Osteoblast (primary cell): Measurements from ENCODE around the gene PDE11A. TPM values are rescaled to one million over a fixed set of nuclear protein-coding genes. Genes with fewer than 3 reads are reported as not detected.
A peak's percentile ranks its signal among the peaks of the same experiment; 100 is the strongest.

ENCODE experiments used
- DNase-seq: peaks from one replicate; pipeline ENCODE4 v3.0.0; 2011; ENCODE audit warnings: low spot score, mixed read lengths; ENCODE audit not compliant: insufficient read length; ENCODE audit errors: missing footprints
- H2AFZ ChIP-seq: 2 replicates; pipeline ENCODE4 v1.6.0; 2011; ENCODE audit warnings: mild to moderate bottlenecking, low read length
- H3K27ac ChIP-seq: 2 replicates; pipeline ENCODE4 v1.5.1; 2011; ENCODE audit warnings: mild to moderate bottlenecking, low read depth, low read length, moderate library complexity
- H3K27me3 ChIP-seq: 2 replicates; pipeline ENCODE4 v1.6.0; 2012; ENCODE audit warnings: mild to moderate bottlenecking, control low read depth, inconsistent platforms, low read length, moderate library complexity; ENCODE audit not compliant: insufficient read depth
- H3K36me3 ChIP-seq: 2 replicates; pipeline ENCODE4 v1.5.1; 2011; ENCODE audit warnings: mild to moderate bottlenecking, low read length, control low read depth, moderate library complexity; ENCODE audit not compliant: insufficient read depth
- H3K4me1 ChIP-seq: 2 replicates; pipeline ENCODE4 v1.5.1; 2011; ENCODE audit warnings: mild to moderate bottlenecking, low read length, control low read depth, moderate library complexity; ENCODE audit not compliant: insufficient read depth
- H3K4me2 ChIP-seq: 2 replicates; pipeline ENCODE4 v1.6.0; 2011; ENCODE audit warnings: mild to moderate bottlenecking, low read length; ENCODE audit not compliant: insufficient read depth
- H3K4me3 ChIP-seq: fragments of 200-600 bp; sonication (generic); 3 replicates; pipeline ENCODE4 v1.5.1; 2012; ENCODE audit warnings: mild to moderate bottlenecking, low read length, inconsistent platforms; ENCODE audit not compliant: insufficient read depth
- H3K79me2 ChIP-seq: 2 replicates; pipeline ENCODE4 v1.6.0; 2012; ENCODE audit warnings: mild to moderate bottlenecking, low read length, control low read depth, inconsistent platforms; ENCODE audit not compliant: insufficient read depth
- H3K9me3 ChIP-seq: 2 replicates; pipeline ENCODE4 v1.5.1; 2011; ENCODE audit warnings: low read depth, low read length, control low read depth
- H4K20me1 ChIP-seq: 2 replicates; pipeline ENCODE4 v1.6.0; 2012; ENCODE audit warnings: mild to moderate bottlenecking, low read length, control low read depth; ENCODE audit not compliant: insufficient read depth
- total RNA-seq: library from RNA; depleted of rRNA; stranded (reverse); fragments of >200 nt; gene quantifications from 2 replicates; pipeline ENCODE4 v1.2.3, GENCODE V29; 2012
- TF ChIP-seq, protein P1 (sequence below): IDR thresholded peaks from 2 replicates; pipeline ENCODE4 v1.5.1; 2011; ENCODE audit warnings: mild to moderate bottlenecking, low read depth, low read length, moderate library complexity; ENCODE audit errors: extremely low read depth

PDE11A gene
- total RNA-seq, 1 donor = 0.36 TPM

- H4K20me1 ChIP-seq = no peaks in the 10 kb centered on the region
- TF ChIP-seq, protein P1, sequence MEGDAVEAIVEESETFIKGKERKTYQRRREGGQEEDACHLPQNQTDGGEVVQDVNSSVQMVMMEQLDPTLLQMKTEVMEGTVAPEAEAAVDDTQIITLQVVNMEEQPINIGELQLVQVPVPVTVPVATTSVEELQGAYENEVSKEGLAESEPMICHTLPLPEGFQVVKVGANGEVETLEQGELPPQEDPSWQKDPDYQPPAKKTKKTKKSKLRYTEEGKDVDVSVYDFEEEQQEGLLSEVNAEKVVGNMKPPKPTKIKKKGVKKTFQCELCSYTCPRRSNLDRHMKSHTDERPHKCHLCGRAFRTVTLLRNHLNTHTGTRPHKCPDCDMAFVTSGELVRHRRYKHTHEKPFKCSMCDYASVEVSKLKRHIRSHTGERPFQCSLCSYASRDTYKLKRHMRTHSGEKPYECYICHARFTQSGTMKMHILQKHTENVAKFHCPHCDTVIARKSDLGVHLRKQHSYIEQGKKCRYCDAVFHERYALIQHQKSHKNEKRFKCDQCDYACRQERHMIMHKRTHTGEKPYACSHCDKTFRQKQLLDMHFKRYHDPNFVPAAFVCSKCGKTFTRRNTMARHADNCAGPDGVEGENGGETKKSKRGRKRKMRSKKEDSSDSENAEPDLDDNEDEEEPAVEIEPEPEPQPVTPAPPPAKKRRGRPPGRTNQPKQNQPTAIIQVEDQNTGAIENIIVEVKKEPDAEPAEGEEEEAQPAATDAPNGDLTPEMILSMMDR = no peak
- no peaks in the 10 kb centered on the region for H3K4me1 ChIP-seq
- no peak overlapping the region for H3K27ac ChIP-seq
- no peak for DNase-seq
- H3K9me3 ChIP-seq = no peaks in the 10 kb centered on the region
- no peak overlapping the region for H2AFZ ChIP-seq
- no peaks in the 10 kb centered on the region for H3K27me3 ChIP-seq
- H3K79me2 ChIP-seq = no peaks in the 10 kb centered on the region
- no peak overlapping the region for H3K4me2 ChIP-seq
- H3K36me3 ChIP-seq = no peaks in the 10 kb centered on the region
- H3K4me3 ChIP-seq = no peak overlapping the region
These were observed 436.9 kb downstream of the PDE11A start for GRCh38 chr2:177635696-177636095.

DNA sequence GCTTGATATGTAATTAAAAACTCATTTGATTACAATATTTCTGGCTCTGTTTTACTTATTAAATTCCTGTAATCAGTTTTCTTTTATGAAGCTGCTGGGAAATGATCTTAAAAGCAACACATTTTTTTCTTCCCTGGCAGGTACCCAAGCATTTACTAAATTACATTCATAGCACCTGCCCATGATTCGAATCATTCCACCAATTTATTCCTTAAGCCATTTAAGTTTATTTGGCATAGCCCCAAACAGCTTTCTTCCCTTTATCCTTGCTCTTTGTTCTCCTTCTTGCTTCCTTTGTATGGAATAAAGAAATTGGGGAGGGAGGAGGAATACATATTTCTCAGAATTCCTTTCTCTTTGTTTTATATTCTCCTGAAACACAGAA, 438.7 kb downstream of the PDE11A start:
- TF ChIP-seq, protein P1 = no peak
- peak overlapping the region; percentile 75 for H3K4me2 ChIP-seq
- H3K9me3 ChIP-seq = no peaks in the 10 kb centered on the region
- H2AFZ ChIP-seq = peak overlapping the region; percentile 43
- H3K4me1 ChIP-seq = no peaks in the 10 kb centered on the region
- H3K36me3 ChIP-seq = no peaks in the 10 kb centered on the region
- no peaks in the 10 kb centered on the region for H4K20me1 ChIP-seq
- H3K4me3 ChIP-seq = peak overlapping the region; percentile 42
- H3K79me2 ChIP-seq = no peaks in the 10 kb centered on the region
- no peak overlapping the region for H3K27ac ChIP-seq
- no peaks in the 10 kb centered on the region for H3K27me3 ChIP-seq
- DNase-seq = no peak

DNA sequence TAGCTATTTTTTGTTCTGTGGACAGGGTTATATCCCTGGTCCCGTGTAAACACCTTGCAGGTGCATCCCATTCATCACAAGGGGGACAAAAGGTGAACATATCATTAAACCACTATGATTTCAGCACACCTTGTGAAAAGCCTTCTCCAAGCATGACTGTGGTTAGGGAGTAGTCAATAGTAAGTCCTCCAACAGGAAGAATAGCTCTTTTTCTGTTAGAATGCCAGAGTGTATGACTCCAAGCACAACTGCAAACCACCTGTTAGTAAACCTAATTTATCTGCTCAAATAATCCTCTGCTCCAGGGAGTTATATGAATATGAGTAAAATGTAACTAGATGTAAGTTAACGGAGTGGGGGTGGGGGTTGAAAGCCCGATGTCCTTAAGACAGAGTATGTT, 439.5 kb downstream of the PDE11A start:
- Histone ChIP-seq H3K36me3 (no peaks in the 10 kb centered on the region), H2AFZ (no peak overlapping the region), H3K79me2 (no peaks in the 10 kb centered on the region), H4K20me1 (no peaks in the 10 kb centered on the region), H3K9me3 (no peaks in the 10 kb centered on the region), H3K4me1 (no peaks in the 10 kb centered on the region), H3K27me3 (no peaks in the 10 kb centered on the region), H3K4me2 (no peak overlapping the region), H3K4me3 (no peak overlapping the region), H3K27ac (no peak overlapping the region)
- TF ChIP-seq, protein P1 = no peak
- no peak for DNase-seq

GRCh38 chr2:177631680-177632079, 440.9 kb downstream of the PDE11A start:
- Histone ChIP-seq H3K79me2 (no peaks in the 10 kb centered on the region), H3K27ac (no peak overlapping the region), H2AFZ (no peak overlapping the region), H3K4me2 (no peak overlapping the region), H4K20me1 (no peaks in the 10 kb centered on the region), H3K36me3 (no peaks in the 10 kb centered on the region), H3K9me3 (no peaks in the 10 kb centered on the region), H3K27me3 (no peaks in the 10 kb centered on the region), H3K4me1 (no peaks in the 10 kb centered on the region), H3K4me3 (no peak overlapping the region)
- TF ChIP-seq, protein P1 = no peak
- DNase-seq = no peak
